ENCODE data around the gene SRGAP3.

Gene SRGAP3

GRCh38 chr3:9077029-9077428, 172.4 kb downstream of the SRGAP3 start:
- no peak for DNase-seq

DNA sequence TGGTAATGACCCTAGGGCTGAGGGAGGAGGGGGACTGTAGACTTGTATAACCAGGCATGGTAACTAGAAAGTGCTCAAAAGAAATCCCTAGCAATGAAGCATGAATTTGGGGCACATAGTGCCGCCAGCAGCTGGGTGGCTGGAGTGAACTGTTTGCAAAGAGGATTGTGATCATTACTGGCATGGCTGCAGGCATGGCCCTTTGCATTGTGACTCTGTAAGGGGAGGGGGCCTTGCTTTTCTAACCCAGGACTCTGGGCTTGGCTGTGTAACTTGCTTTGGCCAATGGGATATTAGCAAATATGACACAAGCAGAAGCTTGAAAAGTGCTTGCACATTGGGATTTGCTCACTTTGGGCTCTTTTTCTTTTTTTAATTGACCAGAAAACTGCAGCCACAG, 173.7 kb downstream of the SRGAP3 start:
- DNase-seq, result no peak

DNA sequence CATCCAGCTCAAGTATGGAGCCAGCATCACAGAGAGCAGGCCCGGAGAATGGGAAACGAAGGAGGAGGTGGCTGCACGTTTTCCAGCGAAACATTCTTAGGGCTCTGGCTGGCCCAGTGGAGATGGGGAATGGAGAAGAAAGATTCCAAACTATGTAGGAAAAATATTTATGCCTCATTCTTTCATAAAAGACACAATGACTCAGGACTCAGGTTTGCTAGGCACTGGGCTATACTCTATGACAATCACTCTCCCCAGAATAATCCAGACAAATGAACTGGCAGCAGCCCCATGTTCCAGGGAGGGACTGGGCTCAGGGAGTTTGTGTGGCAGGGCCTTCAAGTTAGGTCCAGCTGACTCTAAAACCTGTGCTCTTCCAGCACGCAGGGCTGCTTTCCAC, 175.4 kb downstream of the SRGAP3 start:
- DNase-seq, result no peak

GRCh38 chr3:9072667-9073009, 176.8 kb downstream of the SRGAP3 start:
- no peak for DNase-seq

- DNase-seq, result no peak
These were observed 177.3 kb downstream of the SRGAP3 start for GRCh38 chr3:9071936-9072666.

GRCh38 chr3:9070961-9071360, 178.5 kb downstream of the SRGAP3 start:
- DNase-seq, result no peak

DNA sequence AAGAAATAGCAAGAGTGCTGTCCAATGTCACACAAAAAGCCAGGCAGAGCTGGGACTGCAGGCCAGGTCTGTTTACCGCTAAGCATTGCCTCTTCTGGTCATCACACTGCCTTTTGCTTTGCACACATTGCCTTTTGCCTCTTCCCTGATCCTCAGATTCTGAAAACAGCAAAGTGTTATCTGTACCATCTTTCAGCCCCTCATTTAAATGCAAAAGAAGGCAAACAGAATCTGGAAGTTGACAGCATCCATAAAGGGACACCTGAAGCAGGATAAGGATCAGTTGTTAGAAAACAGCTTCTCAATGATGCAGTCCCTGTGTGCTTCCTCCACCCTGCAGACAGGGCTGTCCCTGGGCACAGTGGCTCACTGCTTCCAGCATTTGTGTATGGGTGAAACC, 179.5 kb downstream of the SRGAP3 start:
- no peak for DNase-seq

DNA sequence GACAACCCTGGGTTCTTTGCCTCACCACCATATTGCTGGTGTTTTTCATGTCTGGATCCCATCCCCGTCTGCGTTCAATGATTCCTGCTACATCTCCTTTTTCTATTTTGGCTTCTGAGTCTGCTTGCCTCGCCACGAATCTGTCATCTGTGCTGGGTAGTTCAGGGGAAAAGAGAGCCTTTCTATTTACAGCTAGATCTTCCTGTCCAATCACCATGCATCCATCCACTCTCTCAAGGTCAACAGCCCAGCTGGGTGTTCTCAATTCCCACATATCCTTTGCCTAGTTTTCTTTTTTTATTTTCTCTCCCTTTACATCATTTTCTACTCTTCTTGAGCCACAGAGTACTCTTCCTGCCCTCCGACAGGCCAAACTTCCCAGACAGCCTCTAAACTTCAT, 181.4 kb downstream of the SRGAP3 start:
- DNase-seq, result no peak

GRCh38 chr3:9067352-9067975, 182.0 kb downstream of the SRGAP3 start:
- no peak for DNase-seq

GRCh38 chr3:9066775-9067174, 182.7 kb downstream of the SRGAP3 start:
- DNase-seq, result no peak

- DNase-seq, result no peak
These were observed 183.3 kb downstream of the SRGAP3 start for GRCh38 chr3:9066141-9066540.

DNA sequence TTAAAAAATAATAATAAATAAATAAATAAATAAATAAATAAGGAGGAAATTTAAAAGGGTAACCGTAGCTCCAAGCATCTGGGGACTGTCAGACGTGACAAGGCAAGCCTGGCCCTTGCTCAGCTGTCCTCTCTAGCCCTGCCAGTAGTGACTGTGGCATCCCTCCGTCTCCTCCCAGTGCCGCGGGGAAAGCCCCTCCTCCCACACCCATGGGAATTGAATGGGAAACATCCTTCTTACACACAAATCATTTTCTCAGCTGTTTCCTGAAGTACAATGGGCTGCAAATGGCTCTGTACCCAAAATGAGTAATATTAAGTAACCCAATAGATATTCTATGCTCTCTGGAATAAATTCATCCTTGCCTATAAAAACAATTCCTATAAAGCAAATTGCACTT, 184.6 kb downstream of the SRGAP3 start:
- no peak for DNase-seq

- no peak for DNase-seq
These were observed 185.2 kb downstream of the SRGAP3 start for GRCh38 chr3:9064251-9064650.

GRCh38 chr3:9062570-9062969, 186.9 kb downstream of the SRGAP3 start:
- no peak for DNase-seq

- no peak for DNase-seq
These were observed 187.8 kb downstream of the SRGAP3 start for GRCh38 chr3:9061634-9062033.

DNA sequence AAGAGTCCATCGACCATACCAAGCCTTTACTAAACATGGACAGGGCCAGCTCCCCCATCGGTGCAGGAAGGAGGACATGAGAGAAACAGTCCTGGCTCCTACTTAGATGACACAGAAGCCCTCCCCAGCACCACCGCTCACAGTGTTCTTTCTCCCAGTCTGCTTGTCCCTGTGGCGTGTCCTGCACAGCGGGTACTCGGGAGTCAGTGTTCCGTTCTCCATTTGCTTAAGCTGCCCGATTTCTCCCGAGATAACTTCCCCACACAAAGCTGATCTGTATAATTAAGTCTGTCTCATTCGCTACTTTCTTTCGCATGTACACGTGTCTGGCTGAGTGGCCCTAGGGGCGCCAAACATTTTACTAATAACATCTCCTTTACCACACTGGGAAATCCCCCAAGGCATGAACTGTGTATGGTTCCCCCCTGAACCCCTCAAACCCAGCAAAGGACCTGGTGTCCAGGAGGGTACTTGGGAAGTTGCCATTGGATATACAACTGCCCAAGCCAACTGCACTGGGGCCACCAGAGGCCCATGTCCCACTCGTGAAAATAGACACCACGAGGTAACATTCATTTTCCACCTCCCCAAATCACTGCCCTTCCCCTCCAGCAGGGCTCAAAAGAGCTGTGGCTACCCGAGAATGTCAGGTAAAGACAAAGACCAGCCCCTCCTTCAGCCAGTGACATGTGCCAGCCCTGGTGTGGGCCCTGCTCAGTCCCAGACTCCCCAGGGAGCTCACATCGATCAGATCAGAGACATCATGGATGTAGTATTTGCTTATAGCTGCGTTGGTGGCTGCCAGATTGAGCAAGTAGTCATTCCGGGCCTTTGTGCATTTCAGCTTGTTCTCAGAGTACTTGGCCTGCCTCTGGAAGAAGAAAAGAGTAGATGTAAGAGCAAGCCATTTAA, 189.7 kb downstream of the SRGAP3 start:
- no peak for DNase-seq

DNA sequence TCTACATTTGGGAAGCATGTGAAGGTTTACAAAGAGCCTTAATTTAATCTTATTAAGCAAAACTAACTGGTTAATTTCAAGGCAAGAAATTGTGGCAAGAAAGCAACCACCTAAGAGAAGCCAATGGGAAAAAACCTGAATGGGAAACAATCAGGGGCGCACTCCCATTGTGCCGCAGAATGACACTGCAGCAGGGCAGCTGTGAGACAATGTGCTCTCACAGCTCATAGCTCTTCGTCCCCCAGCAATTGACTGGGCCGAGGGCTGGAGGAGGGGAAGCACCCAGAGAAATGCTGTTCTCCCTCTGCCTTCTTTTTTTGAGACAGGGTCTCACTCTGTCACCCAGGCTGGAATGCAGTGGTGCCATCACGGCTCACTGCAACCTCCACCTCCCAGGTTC, 192.9 kb downstream of the SRGAP3 start:
- DNase-seq, result no peak

DNA sequence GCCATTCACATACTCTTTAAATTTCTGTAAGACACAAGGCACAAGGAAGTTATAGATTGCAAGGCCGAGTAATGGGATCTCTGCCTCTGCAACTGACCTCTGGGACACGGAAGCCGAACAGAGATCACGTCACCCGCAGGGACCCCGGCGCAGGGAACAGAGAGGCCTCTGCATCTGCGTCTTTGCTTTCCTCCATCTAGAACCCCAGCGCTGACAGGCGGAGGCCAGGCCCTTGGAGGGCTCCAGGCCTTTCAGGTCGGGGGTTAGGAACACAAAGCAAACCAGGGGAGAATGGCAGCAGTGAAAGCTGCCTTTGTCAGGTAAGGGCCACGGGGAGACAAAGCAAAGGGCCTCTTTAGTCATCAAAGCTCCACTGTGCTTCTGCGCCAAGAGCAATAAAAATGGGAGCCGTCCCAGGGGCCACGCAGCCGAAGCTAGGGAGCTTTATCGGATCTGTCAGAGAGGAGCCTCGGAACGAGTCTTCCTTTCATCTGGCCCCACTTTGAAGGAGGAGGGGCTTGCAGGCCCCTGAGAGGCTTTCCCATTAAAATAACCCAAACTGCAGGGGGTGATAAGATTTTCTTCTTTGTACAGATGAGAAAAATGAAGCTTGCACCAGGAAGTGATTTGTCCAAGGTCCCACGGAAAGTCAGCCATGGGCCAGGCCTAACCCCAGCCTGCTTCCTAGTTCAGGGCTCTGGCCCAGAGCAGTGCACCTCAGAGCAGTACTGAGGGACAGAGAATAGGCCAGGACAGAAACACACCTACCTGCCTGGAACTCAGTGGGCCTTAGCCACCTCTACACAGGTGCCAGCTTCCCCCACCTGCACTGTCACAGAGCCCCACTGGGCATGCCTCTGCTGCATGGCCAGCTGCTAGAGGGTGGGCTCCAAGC, 201.7 kb downstream of the SRGAP3 start:
- no peak for DNase-seq

- no peak for DNase-seq
These were observed 204.1 kb downstream of the SRGAP3 start for GRCh38 chr3:9045371-9045770.

DNA sequence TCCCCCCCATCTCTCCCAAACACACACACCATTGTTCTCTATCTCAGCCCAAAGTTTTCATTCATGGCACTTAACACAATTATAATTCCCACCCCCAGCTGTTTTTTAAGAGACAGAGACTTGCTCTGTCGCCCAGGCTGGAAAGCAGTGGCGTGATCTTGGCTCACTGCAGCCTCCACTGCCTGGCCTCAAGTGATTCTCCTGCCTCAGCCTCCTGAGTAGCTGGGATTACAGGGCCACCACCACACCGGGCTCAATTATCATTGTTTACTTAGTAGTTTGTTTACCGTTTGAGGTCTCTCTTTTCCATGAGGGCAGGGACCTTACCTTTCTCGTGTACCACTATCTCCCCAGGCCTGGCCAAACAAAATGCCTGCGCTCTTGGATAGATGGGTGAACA, 206.4 kb downstream of the SRGAP3 start:
- no peak for DNase-seq

GRCh38 chr3:9041626-9042025, 207.8 kb downstream of the SRGAP3 start:
- no peak for DNase-seq

DNA sequence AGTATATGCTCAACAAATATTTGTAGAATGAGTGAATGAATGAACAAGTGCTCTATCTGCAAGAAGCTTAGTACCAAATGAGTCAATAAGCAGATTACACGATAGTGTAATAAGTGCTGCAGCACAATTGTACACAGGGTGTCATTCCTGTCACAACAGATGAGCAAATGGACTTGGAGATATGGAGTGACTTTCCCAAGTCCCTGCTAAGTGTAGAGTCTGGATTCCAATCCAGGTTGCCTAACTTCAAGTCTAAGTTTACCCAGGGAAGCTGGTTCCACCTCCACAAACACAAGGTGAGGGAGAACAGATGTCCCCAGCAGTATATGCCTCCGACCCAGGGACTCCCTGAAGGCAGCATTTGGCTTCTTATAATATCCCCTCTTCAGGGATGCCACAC, 208.4 kb downstream of the SRGAP3 start:
- DNase-seq, result no peak

All from activated gamma-delta T cell (primary cell).